GM10847 (cell line): ENCODE results near the gene ZBTB18.

Experiments
- POLR2A ChIP-seq: IDR thresholded peaks from 2 replicates; pipeline ENCODE4 v1.6.1; 2011; ENCODE audit not compliant: insufficient read length; ENCODE audit errors: extremely low read depth

Gene ZBTB18

GRCh38 chr1:244088161-244088560 lies 37.1 kb downstream of the ZBTB18 start:
- no peak for TF ChIP-seq POLR2A

DNA sequence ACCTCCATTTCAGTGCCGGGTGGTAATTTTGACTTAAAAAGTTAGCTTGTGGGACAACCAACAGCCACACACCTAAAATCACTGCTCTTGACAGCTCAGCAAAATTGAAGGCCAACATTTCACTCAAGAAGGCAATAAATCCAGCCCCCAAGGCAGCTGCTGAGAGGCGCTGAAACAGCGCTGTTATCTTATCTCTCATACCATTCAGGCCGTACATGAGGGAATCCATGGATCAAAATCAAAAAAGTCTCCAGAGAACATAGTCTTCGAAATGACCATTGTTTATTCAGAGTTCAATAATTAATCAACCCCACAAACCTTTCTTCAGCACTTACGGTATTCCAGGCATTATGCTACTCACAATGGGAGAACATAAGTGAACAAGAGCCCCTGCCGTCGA lies 38.5 kb downstream of the ZBTB18 start:
- no peak for TF ChIP-seq POLR2A

DNA sequence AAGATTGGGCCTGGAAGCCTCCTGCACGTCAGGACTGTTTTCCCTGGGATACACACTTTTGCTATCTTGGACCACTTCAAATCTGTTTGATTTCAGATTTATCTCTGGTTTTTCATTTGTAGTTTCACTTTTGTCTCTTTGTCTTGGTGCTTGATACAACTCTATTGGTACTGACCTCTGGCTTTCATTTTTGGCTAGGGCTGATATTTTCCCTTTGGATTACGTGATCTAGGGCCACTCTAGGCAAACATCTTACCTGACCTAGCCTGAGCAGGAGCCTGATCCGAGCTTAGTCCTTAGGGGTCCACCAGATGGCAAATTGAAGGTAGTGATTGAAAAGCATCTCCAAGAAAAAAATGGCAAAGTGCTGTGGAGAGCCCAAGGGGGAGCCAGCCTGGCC lies 39.6 kb downstream of the ZBTB18 start:
- no peak for TF ChIP-seq POLR2A

DNA sequence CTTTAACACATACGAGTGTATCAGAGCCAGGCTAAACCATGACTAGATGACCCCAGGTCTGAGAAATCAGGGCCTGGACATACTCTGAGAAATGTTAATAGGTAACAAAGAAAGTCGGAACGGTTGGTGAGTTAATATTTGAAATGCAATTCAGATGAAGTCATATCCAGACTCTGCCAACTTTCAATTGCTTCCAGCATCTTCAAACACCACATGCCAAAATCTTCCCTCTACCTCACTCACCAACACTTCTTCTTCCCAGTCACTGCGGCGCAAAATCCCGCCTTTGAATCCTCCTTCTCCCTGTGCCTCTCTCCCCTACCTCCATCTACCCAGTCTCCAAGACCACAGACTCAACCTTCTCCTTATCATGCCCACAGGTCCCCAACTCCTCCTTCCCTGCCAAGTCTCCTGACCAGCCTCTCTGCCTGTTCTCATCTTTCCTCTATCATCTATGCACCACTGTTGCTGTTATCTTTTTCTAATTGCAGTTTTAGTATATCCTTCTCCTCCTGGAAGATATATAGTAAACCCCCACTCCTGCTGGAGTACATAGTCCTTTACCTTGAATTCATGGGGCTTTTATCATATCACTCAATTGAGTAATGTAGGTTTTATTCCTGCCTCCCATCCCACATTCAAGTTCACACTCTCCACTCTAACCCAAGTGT lies 41.3 kb downstream of the ZBTB18 start:
- TF ChIP-seq POLR2A: no peak

GRCh38 chr1:244092964-244093638 lies 42.0 kb downstream of the ZBTB18 start:
- TF ChIP-seq POLR2A: no peak

DNA sequence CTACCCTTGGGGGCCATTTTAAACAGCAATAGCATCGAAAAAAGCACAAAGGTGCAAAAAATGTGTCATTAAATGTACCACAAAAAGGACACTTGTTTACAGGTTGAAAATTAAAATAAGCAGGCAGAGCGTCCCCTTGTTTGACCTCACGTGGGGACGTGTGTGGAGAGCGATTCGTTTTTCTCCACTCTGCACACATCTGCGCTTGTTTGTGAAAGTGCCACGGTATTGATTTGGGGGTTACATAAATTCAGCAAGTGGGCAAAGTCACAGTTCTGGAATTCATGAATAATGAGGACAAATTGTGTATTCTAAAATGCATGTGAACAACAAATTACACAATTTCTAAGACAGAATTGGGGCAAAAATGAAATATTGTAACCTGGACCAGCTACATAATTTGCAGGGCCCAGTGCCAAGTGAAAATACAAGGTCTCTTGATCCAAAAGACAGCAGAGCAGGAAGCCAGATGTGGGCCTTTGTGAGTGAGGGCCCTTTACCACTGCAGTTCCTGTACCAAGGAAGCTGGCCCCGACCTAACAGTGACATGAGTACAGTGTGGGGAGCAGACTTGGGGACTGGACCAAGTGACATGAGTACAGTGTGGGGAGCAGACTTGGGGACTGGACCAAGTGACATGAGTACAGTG lies 43.9 kb downstream of the ZBTB18 start:
- TF ChIP-seq POLR2A: no peak

DNA sequence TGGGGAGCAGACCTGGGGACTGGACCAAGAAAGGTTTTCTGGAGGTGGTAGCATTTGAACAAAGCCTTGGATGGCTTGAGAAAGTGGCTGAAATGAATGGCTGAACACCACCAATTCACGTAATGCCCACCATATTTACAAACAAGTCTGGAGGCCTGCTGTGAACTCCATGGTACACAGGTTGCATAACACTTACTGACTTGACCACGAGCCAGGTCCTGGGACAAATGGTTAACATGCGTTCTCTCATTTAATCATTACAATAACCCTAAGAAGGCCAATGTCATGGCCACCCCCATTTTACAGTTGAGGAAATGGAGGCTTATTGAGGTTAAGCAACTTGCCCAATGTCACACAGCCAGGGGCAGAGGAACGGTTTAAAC lies 44.4 kb downstream of the ZBTB18 start:
- TF ChIP-seq POLR2A: no peak

GRCh38 chr1:244096066-244096610 lies 45.1 kb downstream of the ZBTB18 start:
- TF ChIP-seq POLR2A: no peak

DNA sequence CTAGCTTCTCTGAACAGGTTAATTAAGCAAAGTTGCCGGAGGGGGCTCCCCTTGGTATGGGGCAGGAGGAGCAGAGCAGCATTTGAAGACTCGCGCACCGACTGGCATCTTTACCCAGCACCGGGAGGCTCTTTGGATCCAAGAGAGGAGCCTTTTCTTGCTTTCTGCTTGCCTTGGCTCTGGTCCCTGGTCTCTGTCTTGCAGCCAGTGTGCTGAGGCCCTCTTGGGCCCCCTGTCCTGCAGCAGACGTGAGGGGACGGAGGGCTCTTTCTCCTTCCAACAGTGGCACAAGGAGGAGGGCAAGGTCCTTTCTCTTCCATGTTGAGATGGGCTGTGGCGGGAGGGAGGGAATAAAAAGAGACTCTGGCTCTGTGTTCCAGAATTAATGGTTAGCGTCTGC lies 45.6 kb downstream of the ZBTB18 start:
- TF ChIP-seq POLR2A: no peak

DNA sequence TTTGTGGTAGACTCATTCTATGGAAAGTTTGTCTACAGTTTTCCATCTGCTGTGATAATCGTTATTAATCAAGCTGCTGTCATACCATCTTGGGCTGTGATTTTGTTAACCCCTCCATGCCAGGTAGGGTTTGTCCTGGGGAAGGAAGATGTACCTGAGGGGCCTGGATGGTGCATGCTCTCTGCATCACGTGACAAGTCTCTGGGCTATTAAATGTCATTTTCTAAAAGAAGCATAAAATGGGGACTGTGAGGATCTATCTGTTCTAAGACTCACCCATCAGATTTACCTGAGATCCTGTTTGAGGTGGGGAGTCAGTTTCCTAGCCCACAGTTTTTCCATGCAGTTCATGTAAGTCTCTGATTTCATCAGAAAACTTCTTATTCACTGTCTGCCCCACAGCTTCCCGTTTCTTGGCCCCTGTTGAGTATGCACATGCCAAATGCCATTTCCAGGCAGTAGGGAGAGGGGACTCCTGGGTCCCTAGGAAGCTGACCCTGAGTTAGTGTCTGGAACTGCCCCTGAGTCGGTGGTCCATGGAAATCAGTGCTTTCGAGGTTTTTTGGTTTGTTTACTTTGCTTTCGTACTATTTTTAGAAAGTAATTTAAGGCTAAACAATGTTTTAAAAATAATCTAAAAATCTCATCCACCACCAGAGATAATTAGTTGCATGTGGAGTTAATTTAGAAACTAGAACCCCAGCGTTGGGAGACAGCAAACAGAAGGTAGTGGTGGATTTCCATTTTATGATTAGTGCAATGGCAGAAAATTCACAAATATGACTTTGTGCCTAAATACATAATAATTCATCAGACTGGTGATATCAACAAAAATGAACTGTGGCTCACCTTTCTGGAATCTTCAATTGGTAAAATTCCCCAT lies 46.7 kb downstream of the ZBTB18 start:
- no peak for TF ChIP-seq POLR2A

DNA sequence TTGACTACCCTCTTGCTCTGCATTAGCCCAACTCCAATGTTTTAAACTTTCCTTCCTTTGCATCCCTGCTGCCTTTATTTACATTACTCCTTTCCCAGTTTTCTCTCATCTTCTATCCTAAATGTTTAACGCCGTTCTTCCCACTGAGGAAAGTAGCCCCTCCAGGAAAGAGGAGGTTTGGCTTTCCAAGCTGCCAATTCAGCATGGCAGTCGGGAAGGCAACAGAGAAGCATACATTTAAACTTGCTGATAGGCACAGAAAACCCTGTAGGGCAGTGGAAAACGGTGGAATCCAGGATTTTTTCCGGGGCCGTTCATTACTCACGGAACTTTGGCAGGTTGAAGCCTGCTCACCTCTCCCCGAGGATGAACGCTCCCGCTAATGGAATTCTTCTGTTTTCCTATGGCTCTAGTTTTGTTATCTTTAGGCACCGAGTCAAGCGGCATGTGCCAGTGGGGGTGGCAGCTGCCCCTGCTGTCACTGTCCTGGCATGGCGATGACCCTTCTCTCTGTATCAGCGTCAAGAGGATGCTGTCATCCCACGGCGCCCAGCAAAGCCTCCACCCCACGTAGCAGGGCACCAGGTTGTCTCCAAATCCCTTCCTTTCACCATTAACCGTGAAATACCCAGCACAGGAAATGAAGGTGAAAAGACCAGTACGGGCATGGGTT lies 48.3 kb downstream of the ZBTB18 start:
- TF ChIP-seq POLR2A: no peak

DNA sequence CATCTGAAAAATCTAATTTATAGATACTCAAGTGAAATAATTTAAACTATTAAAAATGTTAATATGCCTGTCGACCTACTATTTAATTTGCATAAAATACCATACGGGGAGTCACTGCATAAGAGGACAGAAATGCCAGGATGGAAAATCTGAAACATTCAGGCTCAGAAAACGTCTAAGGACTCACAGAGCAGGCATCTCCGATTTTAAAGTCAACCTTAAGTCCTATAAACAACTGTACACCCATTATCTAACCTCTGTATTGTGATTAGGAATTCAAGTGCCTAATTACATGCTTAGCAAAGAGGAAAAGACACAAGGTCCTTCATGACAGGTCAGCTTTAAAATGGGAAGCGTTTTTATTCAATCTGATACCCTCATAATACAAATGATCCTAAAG lies 49.2 kb downstream of the ZBTB18 start:
- TF ChIP-seq POLR2A: no peak

DNA sequence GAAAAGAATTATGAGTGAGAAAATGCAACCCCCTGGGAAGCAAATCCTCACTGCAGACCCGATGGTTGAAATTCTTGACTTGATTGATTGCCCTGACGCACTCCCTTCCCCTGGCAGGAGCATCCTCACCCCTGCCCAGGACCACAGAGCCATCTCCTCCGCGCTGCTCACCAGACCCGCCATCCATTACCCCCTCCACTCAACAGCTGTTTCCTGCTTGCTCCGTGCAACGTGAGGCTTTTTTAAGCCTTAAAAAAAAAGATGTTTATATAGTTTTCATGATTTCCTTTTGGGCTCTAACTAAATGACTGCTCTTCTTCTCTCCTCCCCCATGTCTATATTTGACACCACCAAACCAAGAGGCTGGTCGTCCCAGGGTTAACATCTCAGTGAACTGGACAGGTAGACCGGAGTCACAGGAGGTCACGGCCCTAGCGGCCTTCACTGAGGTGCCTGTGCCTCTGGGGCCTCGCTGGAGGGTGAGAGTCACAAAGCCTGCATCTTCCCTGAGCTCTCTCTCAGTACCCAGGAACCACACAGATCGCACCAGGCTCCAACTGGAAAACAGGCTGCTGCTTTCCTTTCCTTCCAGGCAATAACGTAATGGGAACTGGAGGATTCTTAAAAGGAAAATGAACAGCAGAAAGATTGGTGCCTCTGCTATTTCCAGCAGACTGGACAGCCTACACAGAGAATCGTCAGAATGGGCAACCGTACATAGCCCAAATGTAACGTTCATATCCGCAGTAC lies 49.8 kb downstream of the ZBTB18 start:
- TF ChIP-seq POLR2A: no peak

DNA sequence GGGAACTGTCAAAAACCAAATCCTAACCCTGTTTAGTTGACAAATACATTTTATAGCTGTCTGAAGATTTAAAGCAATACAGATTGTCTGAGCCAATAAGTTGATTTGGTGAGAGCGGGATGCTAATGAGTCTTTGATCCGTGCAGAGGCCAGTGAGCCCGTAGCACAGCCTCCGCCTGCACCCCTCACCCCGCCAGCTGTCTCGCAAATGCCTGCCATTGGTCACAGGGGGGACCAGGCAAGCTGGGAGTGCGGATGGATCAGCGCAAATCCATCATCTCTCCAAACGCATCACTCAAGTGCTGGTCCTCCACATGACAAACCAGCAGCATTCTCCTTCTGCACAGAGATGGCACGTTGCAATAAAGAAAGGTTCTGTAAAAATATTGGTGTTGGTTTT lies 51.0 kb downstream of the ZBTB18 start:
- no peak for TF ChIP-seq POLR2A
